Activated CD4-positive, alpha-beta T cell treated with anti-CD3 and anti-CD28 coated beads, Interleukin-2, amount 50 U/mL, for 16 hours (primary cell): ENCODE results near the gene ADAMTS7.
"Not testable (repeated sequence)": the region's sequence is repeated elsewhere in the genome, so short reads cannot be mapped to it uniquely, and the experiment has no call there.

Source experiments
- DNase-seq: peaks from one replicate; pipeline ENCODE4 v3.0.0-alpha.2; 2020

ADAMTS7 gene

GRCh38 chr15:78781381-78781780, 29.9 kb downstream of the ADAMTS7 start:
- not testable (repeated sequence) for DNase-seq

DNA sequence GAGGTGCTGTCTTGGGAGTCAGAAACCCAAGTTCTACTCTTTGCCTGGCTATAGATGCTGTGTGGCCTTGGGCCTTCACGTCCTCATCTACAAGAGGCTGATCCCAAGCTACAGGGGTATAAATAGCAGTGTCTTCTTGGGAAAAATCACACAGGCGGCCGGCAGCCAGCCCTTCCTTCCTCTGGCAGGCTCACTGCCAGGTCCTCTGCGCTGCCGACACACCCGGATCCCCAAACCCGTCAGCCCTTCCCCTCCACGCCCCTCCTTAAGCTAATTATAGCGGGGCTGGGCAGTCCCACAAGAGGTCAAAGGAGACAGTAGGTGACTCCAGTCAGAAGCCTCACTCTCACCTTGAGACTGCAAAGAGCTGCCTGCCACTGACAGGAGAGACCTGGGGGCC, 31.3 kb downstream of the ADAMTS7 start:
- not testable (repeated sequence) for DNase-seq

GRCh38 chr15:78779176-78779785, 32.0 kb downstream of the ADAMTS7 start:
- not testable (repeated sequence) for DNase-seq

DNA sequence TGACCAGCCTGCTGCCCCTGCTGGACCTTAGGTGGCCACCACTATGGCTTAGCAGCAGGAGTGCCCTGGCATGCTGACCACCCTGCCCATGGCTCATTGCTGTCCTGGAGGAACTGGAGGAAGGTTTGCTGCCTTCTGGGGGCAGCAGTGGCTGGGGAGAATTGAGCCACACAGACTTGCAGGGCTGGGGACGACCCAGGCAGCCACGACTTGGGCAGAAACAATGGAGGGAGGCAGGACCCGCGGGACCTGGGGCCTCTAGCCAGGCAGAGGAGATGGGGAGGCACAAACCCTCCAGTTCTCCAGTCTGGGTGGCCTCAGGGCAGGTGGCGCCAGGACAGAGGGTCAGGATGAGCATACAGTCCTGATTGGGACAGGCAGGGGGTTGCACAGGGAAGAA, 32.8 kb downstream of the ADAMTS7 start:
- no peak for DNase-seq

DNA sequence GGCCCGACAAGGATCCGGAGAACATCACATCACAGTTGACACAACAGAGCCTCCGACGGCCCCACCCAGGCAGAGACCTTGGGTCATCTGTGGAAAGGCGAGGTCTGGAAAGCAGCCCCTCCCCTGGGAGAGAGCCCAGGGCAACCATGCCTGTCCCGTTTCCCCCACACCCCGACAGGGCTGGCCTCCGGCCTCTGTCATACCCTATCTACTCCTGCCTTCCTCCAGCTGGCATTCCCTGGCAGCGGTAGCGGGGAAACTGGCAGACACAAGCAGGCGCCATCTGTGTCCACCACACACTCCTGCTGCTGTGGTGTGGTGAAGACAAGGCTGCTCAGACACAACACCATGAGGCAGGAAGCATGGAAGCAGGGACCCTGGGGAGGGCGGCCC, 33.3 kb downstream of the ADAMTS7 start:
- not testable (repeated sequence) for DNase-seq

DNA sequence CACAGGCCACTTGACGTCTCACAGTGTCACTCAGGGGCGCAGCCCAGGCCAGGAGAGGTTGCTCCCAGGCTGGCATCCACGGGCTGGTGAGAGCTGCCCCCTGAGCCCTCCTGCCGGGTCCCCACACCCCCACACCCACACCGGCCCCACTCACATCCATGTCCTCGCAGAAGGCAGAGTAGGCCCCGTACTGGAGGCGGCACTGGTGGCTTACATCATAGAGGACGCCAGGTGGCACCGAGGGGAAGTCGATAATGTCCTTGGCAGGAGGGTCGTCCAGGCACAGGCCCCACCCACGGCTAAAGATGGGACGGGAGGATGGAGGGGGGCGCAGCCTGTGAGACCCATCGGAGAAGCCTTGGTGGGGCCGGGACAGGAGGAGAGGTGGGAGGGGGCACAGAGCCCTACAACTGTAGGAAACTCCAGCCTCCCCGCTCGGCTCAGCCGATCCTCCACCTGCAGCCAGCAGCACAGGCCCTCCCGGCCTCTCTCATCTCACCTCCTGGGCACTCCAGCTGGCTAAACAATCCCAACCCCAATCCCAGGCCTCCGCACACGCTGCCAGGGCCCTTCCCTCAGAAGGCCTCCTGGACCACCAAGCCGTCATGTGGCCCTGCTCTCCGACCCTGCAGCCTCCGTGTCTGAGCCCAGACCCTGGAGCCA, 33.8 kb downstream of the ADAMTS7 start:
- DNase-seq, result not testable (repeated sequence)

DNA sequence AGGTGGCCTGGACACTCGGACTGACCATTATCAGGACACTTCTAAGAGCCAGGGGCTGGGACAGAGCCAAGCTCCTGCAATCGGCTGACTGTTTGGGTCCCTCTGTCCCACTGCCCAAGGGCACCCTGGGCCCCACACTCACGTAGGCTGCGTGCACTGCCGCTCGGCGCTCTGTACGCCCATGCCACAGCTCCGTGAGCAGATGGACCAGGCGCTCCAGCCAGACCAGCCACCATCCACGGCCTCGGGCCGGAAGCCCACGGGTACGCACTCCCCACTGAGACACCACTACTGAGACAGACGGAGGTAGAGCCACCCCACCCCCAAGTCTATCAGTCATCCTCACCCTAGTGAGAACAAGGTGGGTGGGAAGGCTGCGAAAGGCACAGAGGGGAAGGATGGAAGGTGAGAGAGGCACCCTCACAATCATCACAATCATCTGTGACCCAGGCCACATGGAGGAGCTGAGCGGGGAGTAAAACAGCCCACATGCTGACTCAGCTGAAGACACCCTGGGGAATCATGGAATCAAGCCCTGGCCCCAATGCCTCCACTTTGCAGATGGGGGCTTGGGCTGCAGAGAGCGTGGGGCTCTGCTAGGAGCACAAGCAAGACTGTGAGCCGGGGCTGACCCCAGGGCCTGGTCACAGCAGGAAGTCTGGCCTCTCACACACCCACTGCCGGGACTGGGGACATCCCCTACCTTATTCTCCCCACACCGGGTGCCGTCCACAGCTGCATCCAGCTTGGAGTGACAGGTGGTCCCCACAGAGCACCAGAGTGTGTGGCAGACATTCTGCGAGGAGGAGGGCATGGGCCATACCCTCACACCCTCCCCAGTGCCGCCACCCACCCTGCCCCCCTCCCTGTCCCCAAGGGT, 35.0 kb downstream of the ADAMTS7 start:
- DNase-seq, result not testable (repeated sequence)

GRCh38 chr15:78775472-78775871, 35.8 kb downstream of the ADAMTS7 start:
- no peak for DNase-seq

DNA sequence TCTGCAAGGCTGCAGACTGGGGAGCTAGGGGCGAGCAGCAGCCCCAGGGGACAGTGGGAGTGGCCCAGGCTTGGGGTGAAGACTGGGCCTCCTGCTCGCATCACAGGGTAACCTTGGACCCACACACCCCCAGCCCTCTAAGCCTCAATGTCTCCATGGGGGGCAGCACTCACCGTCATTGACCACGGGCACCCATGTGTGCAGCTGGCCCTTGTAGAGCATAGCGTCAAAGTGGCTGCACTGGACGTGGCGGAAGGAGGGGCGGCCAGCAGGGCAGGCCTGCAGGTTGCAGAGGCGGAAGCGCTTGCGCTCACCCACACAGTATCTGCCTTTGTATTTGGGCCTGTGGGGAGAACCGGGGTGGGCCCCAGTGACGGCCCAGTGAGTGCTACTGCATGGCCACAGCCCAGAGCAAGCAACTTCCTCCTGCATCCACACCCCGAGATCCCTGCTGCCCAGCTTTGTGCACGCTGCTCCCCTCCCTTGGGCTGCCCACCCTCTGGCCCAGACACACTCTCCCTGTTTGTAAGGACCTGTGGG, 36.7 kb downstream of the ADAMTS7 start:
- DNase-seq, result not testable (repeated sequence)

GRCh38 chr15:78773765-78774450, 37.4 kb downstream of the ADAMTS7 start:
- DNase-seq, result not testable (repeated sequence)

DNA sequence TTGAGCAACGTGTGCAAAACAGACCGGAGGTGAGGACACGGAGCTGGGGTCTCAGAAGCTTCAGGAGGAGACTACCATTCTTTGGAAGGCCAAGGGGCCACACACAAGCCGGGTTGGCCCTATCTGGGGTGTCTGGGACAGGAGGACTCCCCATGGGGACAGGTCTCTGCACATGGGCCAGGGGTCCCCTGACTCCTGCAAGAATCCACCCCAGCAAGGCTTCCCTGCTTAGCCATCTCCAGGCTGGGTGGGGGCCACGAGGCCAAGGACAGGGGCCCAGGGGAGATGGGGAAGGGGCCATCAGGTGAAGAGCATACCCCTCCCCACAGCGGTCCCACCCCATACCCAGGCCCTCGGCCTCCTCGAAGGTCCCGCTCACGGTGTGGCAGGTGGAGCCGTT, 38.5 kb downstream of the ADAMTS7 start:
- DNase-seq, result no peak

DNA sequence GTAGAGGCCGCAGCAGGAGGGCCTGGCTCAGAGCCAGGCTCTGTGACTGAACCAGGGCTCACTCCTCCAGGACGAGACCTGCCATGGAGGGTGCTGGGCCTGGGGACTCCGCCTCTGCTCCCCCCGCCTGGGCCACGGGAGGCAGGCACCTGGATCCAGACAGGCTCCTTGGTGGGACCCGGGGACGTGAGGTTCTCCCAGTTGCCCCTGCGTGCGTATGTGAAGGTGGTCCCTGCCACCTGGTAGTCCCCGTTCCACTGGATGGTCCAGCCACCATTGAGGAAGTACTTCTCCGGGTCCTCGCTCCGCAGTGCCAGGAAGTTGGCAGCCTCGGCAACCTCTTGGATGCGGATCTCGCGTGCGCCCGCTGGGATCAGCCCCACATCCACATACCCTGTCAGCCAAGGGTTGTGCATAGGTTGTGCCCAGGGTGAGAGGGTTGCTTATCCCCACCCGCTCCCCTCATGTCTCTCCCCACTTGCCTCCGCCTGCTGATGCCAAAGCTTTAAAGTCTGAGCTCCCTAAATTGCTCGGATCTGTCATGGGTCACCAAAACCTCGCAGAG, 39.7 kb downstream of the ADAMTS7 start:
- not testable (repeated sequence) for DNase-seq

DNA sequence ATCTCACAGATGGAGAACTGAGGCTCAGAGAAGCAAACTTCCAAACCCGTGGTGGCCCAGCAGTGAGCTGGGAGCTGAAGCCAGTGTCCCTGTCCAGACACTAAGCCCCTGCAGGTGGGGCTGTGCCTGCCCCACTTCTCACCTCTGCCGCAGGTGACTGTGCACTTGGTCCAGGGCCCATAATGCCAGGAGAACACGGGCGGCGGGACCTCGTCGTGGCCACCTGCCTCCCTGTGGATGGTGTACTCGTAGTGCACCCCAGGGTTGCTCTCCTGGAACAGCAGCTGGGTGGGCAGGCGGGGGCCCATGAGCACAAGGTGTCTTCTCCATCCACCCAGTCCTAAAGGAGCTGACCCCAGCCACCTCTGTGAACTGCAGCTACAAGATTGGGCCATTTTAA, 40.2 kb downstream of the ADAMTS7 start:
- DNase-seq, result not testable (repeated sequence)

DNA sequence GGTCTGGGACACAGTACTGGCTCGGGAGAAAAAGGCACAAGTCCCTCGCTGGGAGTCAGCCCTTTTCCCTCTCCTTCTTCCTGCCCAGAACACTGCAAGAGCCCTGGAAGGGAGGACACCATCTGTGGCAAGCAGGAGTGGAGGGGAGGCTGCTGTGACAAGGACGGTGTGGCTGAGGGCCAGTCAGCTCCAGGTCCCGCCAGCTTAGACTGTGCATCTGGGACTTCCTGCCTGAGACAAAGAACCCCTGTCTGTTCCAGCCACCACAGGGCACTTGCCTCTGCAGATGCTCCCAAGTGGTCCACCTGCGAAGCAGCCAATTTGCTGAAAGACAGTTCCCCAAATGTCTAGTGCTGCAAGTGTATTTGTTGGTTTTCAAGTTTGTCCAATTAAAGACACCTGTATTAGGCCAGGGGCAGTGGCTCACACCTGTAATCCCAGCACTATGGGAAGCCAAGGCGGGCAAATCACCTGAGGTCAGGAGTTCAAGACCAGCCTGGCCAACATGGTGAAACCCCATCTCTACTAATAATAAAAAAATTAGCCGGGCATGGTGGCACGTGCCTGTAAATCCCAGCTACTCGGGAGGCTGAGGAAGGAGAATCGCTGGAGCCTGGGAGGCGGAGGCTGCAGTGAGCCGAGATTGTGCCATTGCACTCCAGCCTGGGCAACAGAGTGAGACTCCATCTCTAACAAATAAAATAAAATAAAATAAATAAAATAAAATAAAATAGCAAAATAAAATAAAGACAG, 41.6 kb downstream of the ADAMTS7 start:
- not testable (repeated sequence) for DNase-seq

- DNase-seq, result no peak
These were observed 42.5 kb downstream of the ADAMTS7 start for GRCh38 chr15:78768531-78769408.

GRCh38 chr15:78768096-78768495, 43.2 kb downstream of the ADAMTS7 start:
- no peak for DNase-seq

DNA sequence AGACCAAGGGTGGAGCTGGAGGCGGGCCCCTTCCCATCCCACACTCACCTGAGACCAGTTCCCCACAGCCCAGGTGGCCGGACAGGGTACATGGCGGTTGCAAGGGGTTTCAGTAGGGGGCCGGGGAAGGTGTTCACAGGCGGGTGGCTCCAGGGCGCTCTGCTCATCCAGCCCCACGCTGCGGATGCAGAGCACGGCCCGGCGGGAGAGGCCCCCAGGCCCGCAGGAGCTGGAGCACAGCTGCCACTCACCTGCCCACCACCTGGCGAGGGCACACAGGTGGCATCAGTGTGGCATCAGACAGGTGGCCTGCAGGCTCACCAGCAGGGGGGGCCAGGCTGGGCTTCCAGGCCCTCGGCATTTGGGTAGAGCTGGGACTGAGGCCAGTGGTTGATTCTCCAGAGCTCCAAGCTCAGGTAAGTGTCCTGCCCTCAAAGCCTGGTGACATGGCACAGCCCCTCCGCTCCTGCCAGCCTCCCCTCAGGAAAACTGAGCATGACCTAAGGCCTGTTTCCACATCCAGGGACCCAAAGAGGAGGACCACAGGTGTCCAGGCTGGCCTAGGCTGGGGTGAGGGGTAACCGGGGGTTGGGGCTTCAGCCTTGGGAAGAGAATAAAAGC, 43.8 kb downstream of the ADAMTS7 start:
- no peak for DNase-seq

GRCh38 chr15:78766641-78767071, 44.6 kb downstream of the ADAMTS7 start:
- DNase-seq, result not testable (repeated sequence)

GRCh38 chr15:78766041-78766440, 45.2 kb downstream of the ADAMTS7 start:
- DNase-seq, result no peak
